GM19395 (cell line): ENCODE results near the gene GBX1.

Source experiments
- ATAC-seq: cut with Tn5 transposase; IDR thresholded peaks from one replicate; pipeline ENCODE4 v1.9.1; 2021; ENCODE audit warnings: mild to moderate bottlenecking, moderate library complexity; ENCODE audit not compliant: unreplicated experiment

The GBX1 gene

DNA sequence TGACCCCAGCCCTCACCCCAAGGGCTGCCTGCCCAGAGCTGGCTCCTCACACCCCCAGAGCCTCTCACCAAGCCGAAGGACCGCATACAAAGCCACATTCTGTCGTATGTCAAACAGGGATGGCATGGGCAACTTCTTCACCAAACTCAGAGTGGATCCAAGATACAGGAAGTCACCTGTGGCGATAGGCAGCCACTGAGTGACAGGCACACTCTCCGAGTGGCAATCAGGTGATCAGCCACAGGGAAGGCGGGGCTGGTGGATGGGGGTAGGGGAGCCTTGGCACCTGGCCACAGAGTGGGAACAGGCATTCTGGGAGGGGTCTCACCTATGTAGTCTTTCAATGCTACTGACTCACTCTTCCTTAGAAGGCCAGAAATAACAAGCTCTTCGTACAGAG is 26.7 kb upstream of the GBX1 start:
- ATAC-seq = no peak

- ATAC-seq = no peak
Observed at GRCh38 chr7:151193203-151193978, 25.9 kb upstream of the GBX1 start.

DNA sequence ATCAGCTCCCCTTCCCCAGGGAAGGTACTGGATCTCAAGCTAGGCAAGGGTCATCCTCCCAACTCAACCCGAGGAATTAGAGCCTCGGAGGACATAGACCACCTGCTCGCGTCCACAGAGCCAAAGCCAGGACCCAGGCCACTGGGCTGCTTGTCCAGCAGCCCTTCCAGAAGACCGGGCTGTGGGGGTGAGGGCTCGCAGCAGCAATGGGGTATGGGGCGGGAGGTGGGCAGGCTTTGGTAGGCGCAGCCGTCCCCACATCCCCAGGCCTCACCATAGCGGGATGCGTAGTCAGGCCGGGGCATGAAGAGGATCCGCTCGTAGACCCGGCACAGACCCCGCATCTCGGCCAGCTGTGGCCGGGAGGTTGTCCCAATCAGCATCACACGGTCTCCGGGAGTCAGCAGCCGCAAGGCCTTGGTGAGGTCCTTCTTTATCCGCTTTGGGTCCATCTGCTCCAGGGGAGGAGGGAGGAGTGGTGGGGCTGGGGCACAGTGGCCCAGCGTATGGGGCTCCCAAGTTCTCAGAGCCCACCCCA is 24.6 kb upstream of the GBX1 start:
- no peak for ATAC-seq

GRCh38 chr7:151191544-151191943 is 24.1 kb upstream of the GBX1 start:
- ATAC-seq = no peak

DNA sequence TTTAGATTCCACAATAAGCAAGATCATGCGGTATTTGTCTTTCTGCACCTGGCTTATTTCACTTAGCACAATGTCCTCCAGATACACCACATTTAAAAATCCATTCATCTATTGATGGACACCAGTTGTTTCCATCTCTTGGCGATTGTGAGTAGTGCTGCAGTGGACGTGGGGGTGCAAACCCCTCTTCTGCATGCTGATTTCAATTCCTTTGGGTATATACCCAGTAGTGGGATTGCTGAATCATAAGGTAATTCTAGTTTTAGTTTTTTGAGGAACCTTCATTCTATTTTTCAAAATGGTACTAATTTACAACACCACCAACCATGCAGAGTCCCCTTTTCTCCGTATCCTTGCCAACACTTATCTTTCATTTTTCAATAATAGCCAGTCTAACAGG is 21.5 kb upstream of the GBX1 start:
- ATAC-seq = no peak

DNA sequence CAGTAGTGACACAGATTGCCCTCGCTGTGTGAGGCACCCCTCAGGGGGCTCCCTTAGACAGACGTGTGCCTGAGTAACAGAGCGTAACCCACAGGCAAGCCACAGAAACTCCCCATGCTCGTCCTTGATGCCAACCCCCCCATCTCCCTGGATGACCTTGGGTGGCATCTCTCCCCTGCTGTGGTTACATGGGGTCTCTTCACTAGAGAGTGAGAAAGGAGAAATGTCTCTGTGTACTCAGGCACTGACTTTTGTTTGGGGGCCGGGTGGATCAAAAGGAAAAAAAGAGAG is 20.7 kb upstream of the GBX1 start:
- ATAC-seq = no peak

- no peak for ATAC-seq
Observed at GRCh38 chr7:151187409-151188251, 20.1 kb upstream of the GBX1 start.

DNA sequence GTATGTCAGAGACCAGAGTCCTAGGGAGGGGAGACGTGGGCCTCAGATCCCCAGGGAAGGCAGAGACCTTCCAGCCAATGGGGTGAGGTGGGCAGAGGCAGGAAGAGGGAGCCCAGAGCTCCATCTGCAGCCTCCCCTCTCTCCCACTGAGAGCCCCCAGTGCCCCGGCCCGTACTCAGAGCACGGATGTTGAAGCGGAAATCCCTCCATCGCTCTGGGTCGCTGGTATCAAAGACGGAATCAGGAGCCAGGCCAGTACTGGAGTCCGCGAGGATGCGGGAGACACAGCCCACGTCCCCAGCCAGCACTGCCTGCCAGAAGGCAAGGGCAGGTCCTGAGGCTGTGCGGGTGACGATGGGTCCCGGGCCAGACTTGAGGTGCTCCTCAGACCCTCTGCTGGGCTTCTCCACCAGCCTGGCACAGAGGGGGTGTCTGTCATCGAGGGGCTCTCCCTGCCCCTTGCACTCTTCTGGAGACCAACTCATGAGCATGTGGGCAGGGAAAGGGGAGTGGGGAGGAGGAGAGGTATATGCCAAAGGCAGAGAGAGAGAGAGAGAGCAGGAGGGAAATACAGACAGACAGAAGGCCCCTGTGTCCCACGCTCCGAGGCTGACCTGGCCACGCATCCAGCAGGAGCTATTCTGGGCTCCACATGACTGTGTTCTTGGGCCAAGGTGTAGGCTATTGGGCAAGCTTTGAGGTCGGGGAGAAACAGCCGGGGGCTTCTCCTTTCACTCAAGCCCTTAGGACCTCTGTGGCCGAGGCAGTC is 19.3 kb upstream of the GBX1 start, which contains the start of gene ASB10:
TSS of gene ASB10 (minus strand) at position 611 of the 769 bp plus-strand sequence. CDS start at position 491, 120 bp downstream.
- no peak for ATAC-seq

GRCh38 chr7:151185762-151186639 is 18.5 kb upstream of the GBX1 start:
- no peak for ATAC-seq

DNA sequence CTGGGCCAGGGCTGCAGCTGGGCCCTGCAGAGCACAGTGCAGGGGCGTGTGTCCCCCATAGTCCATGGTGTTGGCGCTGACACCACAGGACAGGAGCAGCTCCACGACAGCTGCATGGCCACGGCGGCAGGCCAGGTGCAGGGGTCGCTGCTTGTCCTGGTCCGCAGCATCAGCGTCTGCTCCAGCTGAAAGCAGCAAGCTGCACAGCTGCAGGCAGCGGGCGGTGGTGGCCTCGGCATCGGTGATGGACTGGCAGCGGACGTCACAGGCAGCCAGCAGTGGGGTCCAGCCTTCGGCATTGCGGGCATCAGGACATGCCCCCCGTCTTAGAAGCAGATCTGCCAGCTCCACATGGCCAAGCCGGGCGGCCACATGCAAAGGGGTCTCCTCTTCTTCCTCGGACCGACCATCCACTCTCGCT is 13.5 kb upstream of the GBX1 start:
- ATAC-seq = no peak

- no peak for ATAC-seq
Observed at GRCh38 chr7:151179946-151180345, 12.5 kb upstream of the GBX1 start.

GRCh38 chr7:151179287-151179860 is 11.9 kb upstream of the GBX1 start:
- no peak for ATAC-seq

DNA sequence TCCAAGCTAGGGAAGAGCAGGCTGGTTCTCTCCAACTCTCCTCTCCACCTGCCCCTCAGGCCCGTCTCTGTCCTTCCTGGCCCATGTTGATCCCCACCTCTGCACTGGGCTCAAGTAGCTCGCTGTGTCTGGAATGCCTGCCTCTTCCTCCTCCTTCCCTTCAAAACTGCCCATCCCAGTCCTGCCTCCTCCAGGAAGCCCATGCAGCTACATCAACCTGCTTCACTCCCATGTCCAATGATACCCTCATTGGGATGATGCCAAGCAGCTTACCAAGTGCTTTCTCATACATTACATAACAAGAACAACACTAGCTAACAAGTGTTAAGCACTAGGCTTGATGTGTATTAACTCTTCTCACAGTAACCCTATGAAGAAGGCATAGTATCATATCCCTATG is 11.3 kb upstream of the GBX1 start:
- ATAC-seq = no peak

DNA sequence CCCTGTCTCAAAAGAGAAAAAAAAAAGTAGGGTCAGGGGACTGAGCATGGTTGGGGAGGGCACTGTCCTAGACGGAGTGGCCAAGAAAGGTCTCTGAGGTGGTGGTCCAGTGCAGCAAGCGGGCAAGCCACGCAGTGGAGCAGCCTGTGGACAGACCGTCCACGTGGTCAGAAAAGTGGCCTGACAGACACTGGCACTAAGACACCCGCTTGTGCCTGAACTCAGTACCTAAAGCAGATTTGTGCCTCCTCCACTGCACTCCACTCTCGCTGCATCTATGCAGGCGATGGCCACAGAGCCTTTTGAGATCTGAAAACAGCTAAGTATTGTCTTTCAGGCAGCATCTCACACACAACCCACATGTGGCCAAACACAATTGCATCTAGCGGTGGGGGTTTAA is 10.7 kb upstream of the GBX1 start:
- ATAC-seq = no peak

GRCh38 chr7:151177310-151177709 is 9.8 kb upstream of the GBX1 start:
- ATAC-seq = no peak

DNA sequence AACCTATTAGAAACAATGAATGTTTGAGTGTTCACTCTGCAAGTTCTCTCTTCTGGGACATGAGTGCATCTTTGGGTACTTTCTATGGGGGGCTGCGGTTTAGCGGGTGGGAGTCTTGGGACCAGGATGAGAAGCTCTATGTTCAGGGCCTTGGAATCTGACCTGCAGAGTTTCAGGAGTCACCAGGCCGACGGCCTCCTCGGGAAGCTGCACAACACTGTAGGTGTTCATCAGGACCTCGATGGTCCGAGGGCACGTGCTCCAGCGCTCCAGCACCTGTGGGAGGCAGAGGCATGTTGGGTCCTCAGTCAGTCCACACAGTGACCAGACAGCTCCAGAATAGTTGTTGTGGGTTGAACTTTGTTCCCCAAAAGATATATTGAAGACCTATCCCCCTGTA is 8.9 kb upstream of the GBX1 start:
- no peak for ATAC-seq

DNA sequence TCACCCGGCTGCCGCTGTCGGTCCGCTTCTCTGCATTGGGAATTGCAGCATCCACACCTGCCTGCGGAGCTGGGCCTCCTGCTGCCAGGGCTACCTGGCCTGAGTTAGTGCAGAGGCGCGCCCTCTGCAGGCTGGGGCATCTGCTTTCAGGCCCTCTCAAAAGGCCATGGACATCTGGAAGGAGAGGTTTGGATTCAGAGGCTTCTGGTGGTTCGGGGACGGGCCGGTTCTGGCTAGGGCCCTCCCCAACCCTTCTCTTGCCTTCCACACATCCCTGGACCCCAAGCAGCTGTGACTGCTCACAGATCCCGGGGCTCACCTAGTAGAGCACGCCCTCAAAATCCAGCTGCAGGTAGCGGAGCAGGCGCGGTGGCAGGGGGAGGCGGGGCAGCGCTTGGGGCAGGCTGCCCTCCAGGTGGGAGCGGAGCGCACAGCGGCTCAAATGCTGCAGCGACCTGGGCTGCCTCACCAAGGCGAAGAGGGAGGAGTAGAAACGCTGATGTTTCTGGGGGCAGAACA is 8.4 kb upstream of the GBX1 start:
- ATAC-seq = no peak

- ATAC-seq = no peak
Observed at GRCh38 chr7:151175047-151175792, 7.7 kb upstream of the GBX1 start.
